Cerebellar cortex (tissue), 1 donor: ENCODE results near the gene PPP2R3B.
A peak's percentile ranks its signal among the peaks of the same experiment; 100 is the strongest.

Experiments
- DNase-seq: peaks from one replicate; pipeline ENCODE4 v3.0.0-alpha.2; 2015; ENCODE audit warnings: low spot score

Gene PPP2R3B

DNA sequence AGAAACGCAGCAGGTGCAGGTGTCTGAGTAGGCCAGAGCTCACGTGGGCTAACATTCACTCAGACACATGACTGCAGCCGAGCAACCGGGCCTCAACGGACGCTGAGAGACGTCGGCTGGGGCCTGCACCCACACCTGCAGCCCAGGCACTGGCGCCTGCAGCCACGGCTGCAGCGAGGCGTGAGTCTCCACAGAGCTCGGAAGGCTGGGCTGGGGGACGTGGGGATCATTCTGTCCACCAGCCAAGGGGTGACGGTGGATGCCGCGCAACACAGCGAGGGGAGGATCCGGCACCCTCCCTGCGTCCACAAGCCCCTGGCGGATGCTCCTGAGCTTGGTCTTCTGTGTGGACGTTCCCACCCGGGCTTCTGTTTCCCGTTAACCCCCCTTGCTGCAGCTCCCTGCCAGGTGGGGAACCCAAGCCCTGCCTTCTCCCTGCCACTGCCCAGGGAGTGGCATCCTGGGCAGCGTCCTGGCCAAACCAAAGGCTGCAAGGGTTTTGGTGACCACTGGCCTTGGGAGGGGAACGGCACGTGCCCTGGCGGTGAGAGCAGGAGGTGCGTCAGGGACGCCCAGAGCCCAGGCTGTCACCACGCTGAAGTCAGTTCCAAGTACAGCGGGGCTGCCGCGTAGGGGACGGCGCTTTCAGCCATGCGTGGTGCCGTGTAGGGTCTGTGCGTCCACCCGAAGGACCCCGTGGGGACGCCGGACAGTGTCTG, 16.3 kb downstream of the PPP2R3B start:
- DNase-seq, result no peak

DNA sequence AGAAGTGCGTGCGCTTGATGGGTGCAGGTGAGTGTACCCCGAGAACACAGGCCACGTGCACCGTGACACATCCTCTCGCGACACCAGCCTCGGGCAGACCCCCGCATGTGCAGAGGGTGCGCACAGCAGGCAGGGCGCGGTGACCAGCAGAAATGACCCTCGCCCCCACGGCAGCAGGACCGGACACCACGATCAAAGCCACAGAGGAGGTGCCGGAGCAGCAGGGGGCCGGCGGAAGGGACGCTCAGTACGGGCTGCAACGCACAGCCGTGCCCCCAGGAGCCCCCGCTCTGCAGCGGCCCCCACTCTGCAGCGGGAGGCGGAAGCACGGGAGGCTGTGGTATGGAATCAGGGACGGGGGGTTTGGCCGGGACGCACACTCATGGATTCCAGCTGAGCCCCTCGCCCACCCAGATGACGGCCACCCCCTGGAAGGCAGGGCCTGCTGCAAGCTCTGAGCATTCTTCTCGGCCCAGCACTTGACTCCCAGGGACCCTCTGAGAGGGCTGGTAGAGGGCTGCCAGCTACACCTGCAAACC, 17.1 kb downstream of the PPP2R3B start:
- DNase-seq, result no peak

DNA sequence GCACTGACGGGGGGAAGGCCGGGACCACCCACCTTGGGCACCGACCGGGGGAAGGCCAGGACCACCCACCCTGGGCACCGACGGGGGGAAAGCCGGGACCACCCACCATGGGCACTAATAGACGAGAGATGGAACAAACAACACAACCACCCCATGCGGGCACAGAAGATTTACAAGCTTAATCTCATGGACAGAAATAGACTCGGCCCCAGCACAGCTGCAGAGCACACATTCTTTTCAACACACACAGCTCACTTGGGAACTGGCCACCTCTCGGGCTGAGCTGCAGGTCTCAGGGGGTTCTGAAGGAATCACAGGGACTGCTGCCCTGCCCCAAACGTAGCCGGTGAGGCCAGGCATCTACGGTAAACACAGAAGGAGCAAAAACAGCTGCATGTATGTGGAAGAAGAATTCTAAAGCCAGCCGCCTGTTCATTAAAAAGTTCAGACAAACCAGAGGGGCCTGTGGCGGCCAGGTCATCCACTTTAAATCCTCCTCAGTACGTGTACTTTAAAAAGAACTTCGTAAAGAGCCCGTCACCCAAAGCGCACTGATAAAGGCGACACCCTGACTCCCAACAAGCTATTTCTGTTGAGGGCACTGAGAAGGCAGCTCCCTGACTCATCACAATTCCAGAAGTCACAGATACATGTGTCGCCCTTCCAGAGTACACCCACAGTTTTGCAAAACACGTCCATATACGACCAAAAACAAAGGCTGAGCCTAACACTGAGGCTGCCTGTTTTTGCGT, 17.7 kb downstream of the PPP2R3B start:
- DNase-seq, result peak; percentile 19

DNA sequence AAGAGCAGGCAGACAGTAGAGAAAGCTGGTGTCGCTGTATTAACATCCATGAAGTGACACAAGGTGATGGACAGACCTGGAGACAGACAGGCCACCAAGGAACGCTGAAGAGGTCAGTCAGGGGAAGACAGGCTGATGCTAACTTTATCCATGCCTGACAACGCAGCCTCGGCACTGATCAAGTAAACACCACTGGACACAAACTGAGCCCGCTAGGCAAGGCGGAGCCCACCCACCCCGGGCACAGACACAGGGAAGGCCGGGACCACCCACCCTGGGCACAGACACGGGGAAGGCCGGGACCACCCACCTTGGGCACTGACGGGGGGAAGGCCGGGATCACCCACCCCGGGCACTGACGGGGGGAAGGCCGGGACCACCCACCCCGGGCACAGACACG, 18.8 kb downstream of the PPP2R3B start:
- DNase-seq, result no peak

DNA sequence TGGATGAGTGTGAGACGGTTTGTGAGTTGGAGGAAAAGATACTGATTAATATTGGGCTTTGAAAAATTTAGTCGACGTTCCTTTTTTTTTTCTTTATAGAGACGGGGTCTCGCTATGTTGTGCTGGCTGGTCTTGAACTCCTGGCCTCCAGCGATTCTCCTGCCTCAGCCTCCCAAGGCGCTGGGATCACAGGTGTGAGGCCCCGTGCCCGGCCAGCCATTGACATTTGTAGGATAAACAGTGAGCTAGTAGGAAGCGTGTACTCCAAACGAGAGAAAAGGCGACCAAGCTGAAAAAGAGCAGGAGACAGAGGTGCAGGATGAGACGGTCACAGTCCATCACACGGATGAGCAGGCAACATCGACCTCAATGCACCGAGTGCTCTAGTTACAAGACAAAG, 19.4 kb downstream of the PPP2R3B start:
- DNase-seq, result no peak

DNA sequence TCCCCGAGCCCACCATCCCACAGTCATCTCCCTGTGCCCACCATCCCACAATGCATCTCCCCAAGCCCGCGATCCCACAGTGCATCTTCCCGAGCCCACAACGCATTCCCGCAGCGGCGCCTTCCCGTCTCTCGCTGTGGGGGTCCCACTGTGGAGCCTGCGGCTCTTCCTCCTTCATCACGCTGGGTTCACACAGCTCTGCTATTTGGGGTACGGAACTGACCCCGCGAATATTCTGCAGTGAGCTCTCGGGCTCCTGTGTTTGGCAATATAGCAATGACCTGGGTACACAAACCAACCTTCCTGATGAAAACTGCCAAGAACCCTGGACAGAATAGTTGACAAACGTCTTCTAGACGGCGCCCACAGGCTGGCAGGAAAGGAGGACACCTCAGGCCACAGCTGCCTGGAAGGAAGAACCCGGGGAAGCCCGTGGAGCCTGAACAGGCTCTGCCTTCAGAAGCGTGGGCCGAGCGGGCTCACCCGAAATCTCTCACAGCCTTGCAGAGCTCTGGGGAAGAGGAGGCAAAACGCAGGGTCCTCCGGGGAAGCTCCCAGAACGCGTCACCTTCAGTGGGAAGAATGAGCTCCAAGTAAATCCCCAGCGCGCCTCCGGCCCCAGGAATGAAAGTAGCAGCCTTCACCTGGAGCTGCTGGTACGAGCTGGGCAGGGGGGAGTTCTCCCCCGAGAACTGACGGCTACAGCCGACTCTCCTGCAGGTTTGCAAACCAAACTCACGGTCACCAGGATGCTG, 22.9 kb downstream of the PPP2R3B start:
- DNase-seq, result no peak

DNA sequence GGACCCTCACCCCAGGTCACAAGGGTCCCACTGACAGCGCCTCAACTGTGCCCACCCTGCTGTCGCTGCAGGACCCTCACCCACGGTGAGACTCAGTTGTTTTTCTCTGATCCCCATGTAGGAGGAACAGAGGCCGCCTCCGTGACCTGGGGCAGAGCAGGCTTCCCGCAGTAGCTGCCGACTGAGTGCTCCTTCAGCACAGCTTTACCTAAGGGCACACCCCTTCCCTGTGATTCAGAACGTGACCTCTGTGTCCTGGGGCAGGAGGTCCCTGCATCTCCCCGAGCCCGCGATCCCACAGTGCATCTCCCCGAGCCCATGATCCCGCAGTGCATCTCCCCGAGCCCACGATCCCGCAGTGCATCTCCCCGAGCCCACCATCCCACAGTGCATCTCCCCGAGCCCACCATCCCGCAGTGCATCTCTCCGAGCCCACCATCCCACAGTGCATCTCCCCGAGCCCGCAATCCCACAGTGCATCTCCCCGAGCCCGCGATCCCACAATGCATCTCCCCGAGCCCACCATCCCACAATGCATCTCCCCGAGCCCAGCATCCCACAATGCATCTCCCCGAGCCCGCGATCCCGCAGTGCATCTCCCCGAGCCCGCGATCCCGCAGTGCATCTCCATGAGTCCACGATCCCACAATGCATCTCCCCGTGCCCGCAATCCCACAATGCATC, 23.6 kb downstream of the PPP2R3B start:
- DNase-seq, result no peak

DNA sequence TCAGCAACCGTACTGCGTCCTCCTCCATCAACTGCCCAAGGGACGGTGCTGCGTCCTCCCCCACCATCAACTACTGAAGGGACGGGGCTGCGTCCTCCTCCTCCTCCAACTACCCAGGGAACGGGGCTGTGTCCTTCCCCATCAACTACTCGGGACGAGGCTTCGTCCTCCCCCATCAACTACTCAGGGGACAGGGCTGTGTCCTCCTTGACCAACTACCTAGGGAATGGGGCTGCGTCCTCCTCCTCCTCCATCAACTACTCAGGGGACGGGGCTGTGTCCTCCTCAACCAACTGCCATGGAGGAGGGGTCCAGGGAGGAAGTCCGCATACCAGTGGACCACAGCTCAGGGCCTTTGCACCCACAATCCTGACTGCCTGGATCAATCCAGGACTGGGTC, 24.4 kb downstream of the PPP2R3B start:
- DNase-seq, result no peak

DNA sequence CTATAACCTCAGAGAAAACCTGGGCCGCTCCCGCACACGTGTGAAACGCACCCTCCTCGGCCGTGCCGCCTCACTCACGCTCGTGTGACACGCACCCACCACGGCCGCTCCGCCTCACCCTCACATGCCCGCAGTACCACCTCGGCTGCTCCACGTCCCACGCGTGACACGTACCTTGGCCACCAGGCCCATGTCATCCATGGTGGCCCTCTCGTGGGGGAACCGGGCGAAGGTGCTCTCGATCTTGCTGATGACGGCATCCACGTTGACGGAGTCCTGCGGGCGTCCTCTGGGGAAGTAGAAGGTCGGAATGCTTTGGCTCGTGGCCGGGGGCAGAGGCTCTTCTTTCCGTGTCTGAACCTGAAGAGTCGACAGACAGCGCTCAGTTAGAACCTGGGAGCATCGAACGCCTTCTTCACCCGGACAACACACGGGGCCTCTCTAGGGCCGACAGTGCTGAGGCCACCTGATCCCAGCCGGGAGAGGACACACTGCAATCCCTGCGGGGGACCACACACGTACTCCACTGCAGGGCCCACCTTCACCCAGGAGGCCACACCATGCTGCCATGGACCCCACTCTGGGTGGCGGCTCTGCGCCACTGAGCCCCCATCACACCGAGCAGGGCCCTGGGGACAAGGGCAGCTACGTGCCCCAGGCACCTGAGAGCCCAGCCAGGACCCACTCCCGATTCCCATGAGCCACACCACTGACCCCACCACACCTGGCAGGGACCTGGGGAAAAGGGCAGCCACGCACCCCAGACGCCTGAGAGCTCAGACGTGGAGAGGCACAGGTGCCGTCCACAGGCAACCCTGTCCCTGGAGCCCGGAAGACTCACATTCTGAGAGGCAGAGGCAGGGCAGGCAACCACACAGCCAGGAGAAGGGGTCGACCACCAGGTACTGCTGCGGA, 25.2 kb downstream of the PPP2R3B start:
- no peak for DNase-seq

DNA sequence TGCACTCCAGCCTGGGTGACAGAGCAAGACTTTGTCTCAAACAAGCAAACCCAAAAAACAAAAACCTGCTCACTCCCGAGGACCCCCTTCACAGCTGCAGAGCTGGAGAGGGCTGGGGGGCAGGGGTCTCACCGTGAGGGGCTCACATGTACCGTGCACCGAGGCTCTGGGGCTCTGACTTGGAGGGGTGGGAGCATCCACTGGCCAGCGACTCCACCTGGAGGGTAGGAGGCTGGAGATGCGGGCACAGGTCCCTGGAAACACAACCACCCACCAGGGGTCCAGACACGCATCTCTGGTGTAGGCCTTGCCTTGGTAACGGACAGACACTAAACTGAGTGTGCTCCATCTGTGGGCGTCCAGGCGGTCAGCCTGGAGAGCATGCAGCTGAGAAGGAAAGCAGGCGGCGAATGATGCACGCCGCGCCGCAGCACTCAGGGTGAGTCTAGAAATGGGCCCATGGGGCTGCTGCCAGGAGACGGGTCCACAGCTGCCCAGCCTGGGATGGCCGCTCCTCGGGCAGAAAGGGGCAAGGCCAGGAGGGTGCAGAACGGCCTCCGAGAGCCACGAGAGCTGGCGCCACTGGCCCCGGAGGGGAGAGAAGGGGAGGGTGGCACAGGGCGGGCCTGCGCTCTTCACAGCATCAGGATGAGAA, 26.1 kb downstream of the PPP2R3B start:
- no peak for DNase-seq

DNA sequence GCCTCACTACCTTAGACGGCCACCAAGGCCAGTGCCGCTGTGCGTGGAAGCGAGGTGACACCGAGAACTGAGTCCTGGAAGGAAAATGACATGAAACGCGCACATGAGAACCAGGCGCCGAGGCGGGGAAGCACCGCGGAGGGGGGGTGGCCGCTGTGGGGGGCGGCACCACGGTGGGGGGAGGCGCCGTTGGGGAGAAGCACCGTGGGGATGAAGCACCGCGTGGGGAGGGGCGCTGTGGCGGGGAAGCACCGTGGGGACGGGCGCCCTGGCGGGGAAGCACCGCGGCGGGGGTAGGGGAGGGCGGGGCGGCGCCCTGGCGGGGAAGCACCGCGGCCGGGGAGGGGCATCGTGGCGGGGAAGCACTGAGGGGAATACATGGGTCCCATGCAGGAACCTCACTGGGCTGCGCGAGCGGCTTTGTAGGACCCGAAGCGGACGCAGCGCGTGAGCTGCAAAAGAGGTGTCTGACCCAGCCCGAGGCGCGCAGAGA, 28.0 kb downstream of the PPP2R3B start:
- DNase-seq, result no peak

DNA sequence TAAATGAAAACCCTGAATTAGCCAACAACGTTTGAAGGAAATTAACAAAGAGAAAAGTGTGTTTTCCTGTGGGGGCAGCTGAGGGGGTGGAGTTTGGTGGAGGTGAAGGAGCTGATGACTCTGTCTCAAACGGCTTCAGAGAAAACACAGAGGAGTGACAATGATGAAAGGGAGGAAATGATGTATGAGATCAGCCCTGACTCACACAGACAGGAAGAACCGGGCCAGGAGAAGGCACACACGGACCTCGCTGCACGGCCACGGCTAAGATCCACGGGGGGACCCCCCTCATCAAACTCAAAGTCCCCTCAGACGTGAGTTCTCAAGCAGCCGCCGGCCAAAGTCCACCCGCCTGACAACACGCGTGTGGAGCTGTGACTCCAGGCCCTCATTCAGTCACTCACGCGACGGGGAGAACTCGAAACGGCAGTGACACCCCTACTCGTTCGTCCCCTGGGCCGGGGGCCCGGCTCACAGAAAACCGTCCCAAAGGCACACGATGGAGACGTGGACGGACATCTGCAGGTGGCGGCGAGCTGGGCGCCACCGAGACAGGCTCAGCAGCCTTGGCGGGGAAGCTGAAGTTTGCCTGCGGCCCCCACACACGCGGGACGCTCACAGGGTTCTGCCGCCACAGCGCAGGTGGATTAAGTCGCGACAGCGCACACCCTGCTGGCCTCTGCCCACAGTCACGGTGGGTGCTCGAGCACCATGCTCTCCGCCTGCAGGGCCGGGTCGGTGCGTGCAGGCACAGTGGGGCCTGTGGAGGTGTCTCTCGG, 28.8 kb downstream of the PPP2R3B start:
- no peak for DNase-seq

DNA sequence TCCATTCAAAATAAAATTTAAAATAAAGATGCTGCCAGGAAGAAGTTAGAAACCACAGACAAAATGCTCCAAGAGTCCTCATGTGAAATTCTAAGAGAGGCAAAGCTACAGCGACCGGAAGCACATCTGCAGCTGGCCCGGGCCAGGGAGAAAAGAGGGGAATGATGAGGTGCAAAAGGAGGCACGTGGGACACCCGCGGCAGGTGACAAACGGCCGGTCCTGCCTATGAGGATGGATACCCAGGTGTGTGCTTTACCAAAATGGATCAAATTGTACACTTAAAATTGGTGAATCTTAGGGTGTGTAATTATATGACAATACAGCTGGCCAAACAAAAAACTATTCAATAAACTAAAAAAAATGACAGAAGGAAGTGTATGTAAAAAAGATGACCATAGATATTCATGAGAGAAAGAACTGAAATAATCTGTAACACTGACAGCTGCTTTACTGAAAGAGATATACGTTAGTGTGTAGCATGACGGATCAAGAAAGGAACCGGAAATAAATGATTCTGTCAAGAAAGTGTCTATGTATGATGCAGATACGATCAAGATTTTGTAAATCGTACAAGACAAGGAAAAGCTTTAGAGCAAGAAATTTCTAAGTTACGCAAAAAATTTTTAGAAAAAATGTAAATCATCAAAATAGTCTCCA, 29.5 kb downstream of the PPP2R3B start:
- DNase-seq, result no peak

DNA sequence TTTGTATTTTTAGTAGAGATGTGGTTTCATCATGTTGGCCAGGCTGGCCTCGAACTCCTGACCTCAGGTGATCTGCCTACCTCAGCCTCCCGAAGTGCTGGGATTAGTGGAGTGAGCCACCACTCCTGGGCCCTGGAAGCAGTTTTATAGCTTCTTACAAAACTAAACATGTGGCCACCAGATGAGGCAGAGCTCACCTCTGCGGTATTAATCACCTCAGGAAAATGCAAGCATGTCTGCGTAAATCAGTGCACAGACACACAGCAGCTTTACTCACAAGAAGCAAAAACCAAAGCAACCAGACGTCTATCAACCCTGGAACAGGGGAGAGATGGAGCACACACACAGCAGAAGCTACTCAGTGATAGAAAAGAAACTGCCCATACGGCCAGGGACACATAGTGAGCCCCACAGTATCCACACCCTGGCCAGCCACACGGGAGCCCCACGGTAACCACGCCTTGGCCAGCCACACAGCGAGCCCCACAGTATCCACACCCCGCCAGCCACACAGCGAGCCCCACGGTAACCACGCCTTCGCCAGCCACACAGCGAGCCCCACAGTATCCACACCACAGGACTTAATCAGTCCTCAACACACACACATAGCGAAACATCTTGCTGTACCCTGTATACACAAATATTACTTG, 30.2 kb downstream of the PPP2R3B start:
- DNase-seq, result no peak

DNA sequence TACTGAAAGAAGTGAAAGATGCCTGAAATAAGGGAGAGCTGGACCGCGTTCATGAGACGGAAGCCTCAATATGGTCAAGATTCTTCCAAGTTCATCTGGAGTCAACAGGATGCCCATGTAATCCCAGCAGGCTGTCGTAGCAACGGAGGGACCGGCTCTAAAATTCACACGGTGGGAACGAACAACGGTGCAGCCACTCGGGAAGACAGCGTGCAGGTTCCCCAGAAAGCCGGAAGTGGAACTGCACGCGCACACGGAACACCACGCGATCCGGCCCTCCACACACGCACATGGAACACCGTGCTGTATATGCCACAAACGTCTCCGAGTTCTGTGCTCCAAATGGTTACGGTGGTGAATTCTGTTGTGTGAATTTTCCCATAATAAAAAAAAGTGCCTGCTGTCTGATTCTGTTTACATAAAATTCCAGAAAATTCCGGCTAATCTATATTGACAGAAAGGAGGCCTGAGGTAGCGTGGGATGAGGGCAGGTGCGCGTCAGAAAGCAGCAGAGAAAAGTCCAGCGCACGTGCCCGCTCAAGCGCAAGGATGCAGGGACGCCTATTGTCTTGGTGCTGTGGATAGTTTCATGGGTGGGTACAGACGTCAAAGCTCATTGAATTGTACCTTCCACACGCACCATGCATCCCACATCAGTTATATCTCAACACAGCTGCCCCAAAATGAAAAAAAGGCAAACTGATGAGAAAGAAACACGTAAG, 31.2 kb downstream of the PPP2R3B start:
- DNase-seq, result no peak

DNA sequence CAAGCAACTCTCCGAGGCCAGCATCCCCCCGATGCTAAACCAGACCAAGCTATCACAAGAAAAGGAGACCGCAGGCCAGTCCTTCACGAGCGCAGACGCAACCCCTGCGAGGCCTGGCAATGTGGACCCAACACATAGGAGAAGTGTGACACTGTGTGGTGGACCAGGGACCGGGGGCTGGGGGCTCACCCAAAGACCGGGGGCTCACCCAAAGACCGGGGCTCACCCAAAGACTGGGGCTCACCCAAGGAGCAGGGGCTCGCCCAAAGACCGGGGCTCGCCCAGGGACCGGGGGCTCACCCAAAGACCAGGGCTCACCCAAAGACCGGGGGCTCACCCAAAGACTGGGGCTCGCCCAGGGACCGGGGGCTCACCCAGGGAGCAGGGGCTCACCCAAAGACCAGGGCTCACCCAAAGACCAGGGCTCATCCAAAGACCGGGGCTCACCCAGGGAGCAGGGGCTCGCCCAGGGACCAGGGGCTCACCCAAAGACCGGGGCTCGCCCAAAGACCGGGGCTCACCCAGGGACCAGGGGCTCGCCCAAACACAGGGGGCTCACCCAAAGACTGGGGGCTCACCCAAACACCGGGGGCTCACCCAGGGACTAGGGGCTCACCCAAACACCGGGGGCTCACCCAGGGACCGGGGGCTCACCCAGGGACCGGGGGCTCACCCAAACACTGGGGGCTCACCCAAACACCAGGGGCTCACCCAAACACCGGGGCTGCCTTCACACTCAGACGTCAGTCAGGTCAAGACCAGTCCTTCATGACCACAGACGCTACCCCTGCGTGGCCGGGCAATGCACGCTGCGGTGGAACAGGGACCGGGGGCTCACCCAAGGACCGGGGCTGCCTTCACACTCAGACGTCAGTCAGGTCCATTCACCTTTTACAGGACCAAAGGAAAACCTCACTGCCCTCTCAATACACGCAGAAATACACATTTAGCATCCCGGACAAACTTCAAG, 32.9 kb downstream of the PPP2R3B start:
- DNase-seq, result no peak
